Gastrocnemius medialis (tissue), 4 donors: ENCODE measurements around the gene CDR2. TPM values are rescaled to one million over a fixed set of nuclear protein-coding genes. Genes with fewer than 3 reads are reported as not detected.

Experiments
- ATAC-seq, 2 donors: fragments of 150-250 bp; one replicate each; pipeline ENCODE4 v1.9.1; 2016
- DNase-seq, 2 donors: peaks; one replicate each; pipeline ENCODE4 v3.0.0-alpha.2; 2019
- H3K27ac ChIP-seq, 4 donors: fragments of 200-600 bp; sonication (generic); 1 replicate in 1 of 4; 2 replicates in 3 of 4; pipeline ENCODE4 v1.5.1; 2016 to 2018; ENCODE audit warnings: mild to moderate bottlenecking in 2 of 4, moderate library complexity in 1 of 4
- H3K27me3 ChIP-seq, 3 donors: fragments of 200-600 bp; sonication (generic) in 2 of 3; 1 replicate in 1 of 3; 2 replicates in 2 of 3; pipeline versions ENCODE4 v1.5.1 to v1.6.0; 2016 to 2019; ENCODE audit warnings: mild to moderate bottlenecking in 1 of 3, moderate library complexity in 1 of 3
- H3K36me3 ChIP-seq, 2 donors: fragments of 200-600 bp; sonication (generic) in 1 of 2; one replicate each; pipeline ENCODE4 v1.5.1; 2017 to 2018
- H3K4me1 ChIP-seq, 2 donors: fragments of 200-600 bp; sonication (generic) in 1 of 2; one replicate each; pipeline ENCODE4 v1.5.1; 2016 to 2017; ENCODE audit warnings: mild to moderate bottlenecking in 2 of 2
- H3K4me3 ChIP-seq, 4 donors: fragments of 200-600 bp; sonication (generic) in 3 of 4; 1 replicate in 1 of 4; 2 replicates in 3 of 4; pipeline ENCODE4 v1.5.1; 2016 to 2019; ENCODE audit warnings: mild to moderate bottlenecking in 2 of 4
- H3K9me3 ChIP-seq, 3 donors: fragments of 200-600 bp; sonication (generic) in 2 of 3; 1 replicate in 1 of 3; 2 replicates in 2 of 3; pipeline ENCODE4 v1.5.1; 2016 to 2019
- CTCF ChIP-seq, 5 experiments: fragments of 450-650 bp in 3 of 5; fragments of 200-600 bp in 2 of 5; sonication (generic) in 2 of 5; IDR thresholded peaks in 4 of 5; conservative IDR thresholded peaks in 1 of 5; 1 replicate in 4 of 5; 2 replicates in 1 of 5; pipeline ENCODE4 v1.5.1; 2016 to 2019; ENCODE audit warnings: antibody characterized with exemption in 5 of 5, mild to moderate bottlenecking in 3 of 5, moderate library complexity in 3 of 5
- POLR2A ChIP-seq, 2 donors: fragments of 450-650 bp; IDR thresholded peaks; one replicate each; pipeline ENCODE4 v1.6.1; 2017; ENCODE audit warnings: antibody characterized with exemption in 2 of 2, mild to moderate bottlenecking in 2 of 2, moderate library complexity in 2 of 2
- in situ Hi-C, 4 donors: fragments of 200-750 bp; cut with MboI; loops; one replicate each; pipeline versions ENCODE4 v1.15.0 to v1.8.0; 2017; ENCODE audit warnings: low sequenced_read_pairs in 4 of 4
- intact Hi-C: fragments of 100-400 bp; cut with DNase I; formaldehyde crosslinking; loops from one replicate; pipeline ENCODE4 v1.15.1; 2023; ENCODE audit warnings: low total_unique reads
- total RNA-seq, 4 donors: library from RNA; depleted of rRNA; stranded (reverse); fragments of >200 nt; gene quantifications; one replicate each; pipeline versions ENCODE4 v1.1.0 to v1.2.3, GENCODE V29; 2016

Gene CDR2
- total RNA-seq: 1 to 10 TPM; 4.1 to 7.6 (median 7.3) TPM

- Histone ChIP-seq H3K9me3 (no peaks in the 10 kb centered on the region), H3K27ac (peak within 1 kb of the TSS; percentile 63 to 76 (median 70)), H3K4me3 (peak within 1 kb of the TSS; percentile 71 to 87 (median 78)), H3K27me3 (no peaks in the 10 kb centered on the region), H3K36me3 (no peaks in the 10 kb centered on the region), H3K4me1 (peaks cover 21 to 25% of the 10 kb centered on the region in 2 donors)
- TF ChIP-seq POLR2A (IDR thresholded peaks at IDR 0.05) (peak; percentile 70 to 88), CTCF (IDR thresholded peaks at IDR 0.05 in 4 of 5, conservative IDR thresholded peaks at IDR 0.05 in 1 of 5) (no peak)
- DNase-seq (peak; percentile 97), ATAC-seq (peak; percentile 97)
- intact Hi-C loops: loop anchor here (5.0 to 10.0 kb wide), 3 partner anchors 48 to 180 kb away; no protein-coding TSS in a partner anchor
- in situ Hi-C loops: no loop called here
These were observed at the start of gene CDR2 for GRCh38 chr16:22374311-22375116. Gene CDR2 (minus strand): TSS chr16:22374619. CDS start chr16:22374309, 310 bp downstream.

GRCh38 chr16:22423716-22424115 lies 49.3 kb upstream of the CDR2 start:
- no peaks in the 10 kb centered on the region for H3K9me3 ChIP-seq
- no peak for DNase-seq
- in situ Hi-C loops (no loop called here), intact Hi-C loops (loop anchor here (5.0 kb wide), 2 partner anchors 51 to 101 kb away; partner anchors contain the start of gene CDR2)
- H3K4me1 ChIP-seq: peaks cover 17 to 19% of the 10 kb centered on the region in 2 donors
- H3K4me3 ChIP-seq: no peak overlapping the region
- H3K27me3 ChIP-seq: no peaks in the 10 kb centered on the region
- TF ChIP-seq POLR2A (IDR thresholded peaks at IDR 0.05) (no peak), CTCF (IDR thresholded peaks at IDR 0.05 in 4 of 5, conservative IDR thresholded peaks at IDR 0.05 in 1 of 5) (no peak)
- H3K36me3 ChIP-seq: peaks cover 0 to 40% of the 10 kb centered on the region in 2 donors
- peak overlapping the region; percentile 80 to 94 (median 88) for H3K27ac ChIP-seq
- ATAC-seq: no peak

- Histone ChIP-seq H3K4me1 (peaks cover 17 to 19% of the 10 kb centered on the region in 2 donors), H3K27ac (no peak overlapping the region), H3K27me3 (no peaks in the 10 kb centered on the region), H3K36me3 (peaks cover 0 to 27% of the 10 kb centered on the region in 2 donors), H3K9me3 (no peaks in the 10 kb centered on the region), H3K4me3 (no peak overlapping the region)
- ATAC-seq: no peak
- in situ Hi-C loops: no loop called here
- no peak for DNase-seq
- intact Hi-C loops: loop anchor here (5.0 kb wide), 2 partner anchors 49 to 99 kb away; partner anchors contain the start of gene CDR2
- TF ChIP-seq CTCF (IDR thresholded peaks at IDR 0.05 in 4 of 5, conservative IDR thresholded peaks at IDR 0.05 in 1 of 5) (no peak), POLR2A (IDR thresholded peaks at IDR 0.05) (no peak)
These were observed 46.7 kb upstream of the CDR2 start for GRCh38 chr16:22421136-22421535.

- ATAC-seq (no peak), DNase-seq (no peak)
- Histone ChIP-seq H3K4me3 (no peak overlapping the region), H3K27ac (no peak overlapping the region), H3K36me3 (peaks cover 0 to 32% of the 10 kb centered on the region in 2 donors), H3K4me1 (peaks cover 17 to 19% of the 10 kb centered on the region in 2 donors), H3K27me3 (no peaks in the 10 kb centered on the region), H3K9me3 (no peaks in the 10 kb centered on the region)
- TF ChIP-seq CTCF (IDR thresholded peaks at IDR 0.05 in 4 of 5, conservative IDR thresholded peaks at IDR 0.05 in 1 of 5) (no peak), POLR2A (IDR thresholded peaks at IDR 0.05) (no peak)
- in situ Hi-C loops (no loop called here), intact Hi-C loops (loop anchor here (5.0 kb wide), 2 partner anchors 48 to 98 kb away; partner anchors contain the start of gene CDR2)
These were observed 46.3 kb upstream of the CDR2 start for GRCh38 chr16:22420606-22421135.
